GM12873 (cell line): ENCODE measurements around the gene MSRB3.

Experiments used
- TF ChIP-seq, protein P1 (sequence below): IDR thresholded peaks from 2 replicates; pipeline ENCODE4 v1.5.1; 2012; ENCODE audit warnings: low read depth, mild to moderate bottlenecking, moderate library complexity, low read length, control low read depth; ENCODE audit not compliant: insufficient read depth; ENCODE audit errors: missing control alignments

The MSRB3 gene

DNA sequence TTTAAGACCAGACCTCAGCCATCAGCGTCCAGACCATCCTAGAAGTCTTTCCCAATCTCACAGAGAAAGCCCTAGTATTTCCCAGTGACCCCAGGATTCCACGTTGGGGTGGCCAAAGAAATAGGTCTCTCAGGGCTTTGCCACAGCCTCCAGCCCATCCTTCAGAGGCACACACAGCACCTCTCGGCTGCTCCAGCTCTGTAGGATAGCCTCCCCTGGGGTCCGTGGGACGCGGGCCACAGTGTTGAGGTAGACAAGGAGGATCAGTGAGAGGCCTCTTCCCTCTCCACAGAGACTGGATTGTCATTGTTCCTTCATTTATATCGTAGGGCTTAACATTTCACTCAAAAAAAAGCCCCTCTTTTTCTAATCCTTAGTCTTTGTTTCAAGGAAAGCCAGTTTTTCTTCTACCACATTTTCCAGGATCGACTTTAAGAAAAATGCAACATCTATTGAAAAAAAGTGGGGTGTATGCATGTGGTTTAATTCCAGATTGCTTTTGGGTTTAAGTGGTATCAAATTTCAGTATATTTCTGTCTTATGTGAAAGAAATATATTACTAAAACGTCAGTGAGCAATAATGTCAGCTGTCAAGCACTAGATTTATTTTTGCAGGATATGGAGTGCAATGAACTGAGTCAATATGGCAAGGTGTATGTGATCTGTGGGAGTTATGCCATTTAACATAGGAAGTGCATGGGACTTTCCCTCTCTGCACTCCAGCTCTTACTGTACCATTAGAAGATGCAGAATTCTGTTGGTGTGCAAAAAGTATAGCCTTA, 187.5 kb downstream of the MSRB3 start:
- TF ChIP-seq, protein P1, sequence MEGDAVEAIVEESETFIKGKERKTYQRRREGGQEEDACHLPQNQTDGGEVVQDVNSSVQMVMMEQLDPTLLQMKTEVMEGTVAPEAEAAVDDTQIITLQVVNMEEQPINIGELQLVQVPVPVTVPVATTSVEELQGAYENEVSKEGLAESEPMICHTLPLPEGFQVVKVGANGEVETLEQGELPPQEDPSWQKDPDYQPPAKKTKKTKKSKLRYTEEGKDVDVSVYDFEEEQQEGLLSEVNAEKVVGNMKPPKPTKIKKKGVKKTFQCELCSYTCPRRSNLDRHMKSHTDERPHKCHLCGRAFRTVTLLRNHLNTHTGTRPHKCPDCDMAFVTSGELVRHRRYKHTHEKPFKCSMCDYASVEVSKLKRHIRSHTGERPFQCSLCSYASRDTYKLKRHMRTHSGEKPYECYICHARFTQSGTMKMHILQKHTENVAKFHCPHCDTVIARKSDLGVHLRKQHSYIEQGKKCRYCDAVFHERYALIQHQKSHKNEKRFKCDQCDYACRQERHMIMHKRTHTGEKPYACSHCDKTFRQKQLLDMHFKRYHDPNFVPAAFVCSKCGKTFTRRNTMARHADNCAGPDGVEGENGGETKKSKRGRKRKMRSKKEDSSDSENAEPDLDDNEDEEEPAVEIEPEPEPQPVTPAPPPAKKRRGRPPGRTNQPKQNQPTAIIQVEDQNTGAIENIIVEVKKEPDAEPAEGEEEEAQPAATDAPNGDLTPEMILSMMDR: no peak

DNA sequence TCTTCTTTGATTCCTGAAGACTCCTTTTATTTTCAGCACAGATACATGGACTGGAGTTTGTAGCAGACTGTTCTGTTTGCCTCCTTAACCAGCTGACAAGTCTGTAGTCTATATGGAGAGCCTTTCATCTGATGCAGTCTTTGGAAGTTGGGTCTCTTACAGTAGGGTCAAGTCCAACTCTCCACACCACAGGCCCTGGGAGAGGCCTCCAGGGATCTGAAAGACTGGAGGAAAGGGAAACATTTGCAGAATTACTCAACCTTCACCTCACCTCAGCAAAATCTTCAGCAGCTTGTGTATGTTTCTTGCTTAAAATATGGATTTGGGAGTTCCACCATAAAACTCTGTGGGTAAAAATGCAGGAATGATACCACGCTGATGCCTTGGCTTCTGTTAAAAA, 188.4 kb downstream of the MSRB3 start:
- TF ChIP-seq, protein P1: no peak

GRCh38 chr12:65470256-65470655, 191.8 kb downstream of the MSRB3 start:
- TF ChIP-seq, protein P1: no peak

DNA sequence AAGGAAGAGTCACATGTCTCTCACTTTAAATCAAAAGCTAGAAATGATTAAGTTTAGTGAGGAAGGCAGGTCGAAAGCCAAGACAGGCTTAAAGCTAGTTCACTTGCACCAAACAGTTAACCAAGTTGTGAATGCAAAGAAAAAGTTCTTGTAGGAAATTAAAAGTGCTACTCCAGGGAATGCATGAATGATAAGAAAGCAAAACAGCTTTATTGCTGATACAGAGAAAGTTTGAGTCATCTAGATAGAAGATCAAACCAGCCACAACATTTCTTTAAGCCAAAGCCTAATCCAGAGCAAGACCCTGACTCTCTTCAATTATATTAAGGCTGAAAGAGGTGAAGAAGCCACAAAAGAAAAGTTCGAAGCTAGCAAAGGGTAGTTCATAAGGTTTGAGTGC, 193.6 kb downstream of the MSRB3 start:
- TF ChIP-seq, protein P1: no peak

DNA sequence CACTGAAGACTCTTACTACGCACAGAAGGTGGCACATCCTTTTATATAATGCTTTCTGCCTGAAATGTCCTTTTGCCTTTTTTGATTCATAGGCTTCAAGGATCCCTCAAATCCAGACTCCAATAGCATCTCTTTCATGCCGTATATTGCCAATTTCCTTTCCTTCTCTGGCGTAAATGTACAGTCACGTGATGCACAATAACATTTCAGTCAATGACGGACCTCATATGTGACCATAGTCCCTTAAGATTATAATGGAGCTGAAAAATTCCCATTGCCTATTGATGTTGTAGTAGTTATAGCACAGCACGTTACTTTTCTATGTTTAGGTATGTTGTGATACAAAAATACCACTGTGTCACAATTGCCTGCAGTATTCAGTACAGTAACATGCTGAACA, 196.3 kb downstream of the MSRB3 start:
- TF ChIP-seq, protein P1: no peak

DNA sequence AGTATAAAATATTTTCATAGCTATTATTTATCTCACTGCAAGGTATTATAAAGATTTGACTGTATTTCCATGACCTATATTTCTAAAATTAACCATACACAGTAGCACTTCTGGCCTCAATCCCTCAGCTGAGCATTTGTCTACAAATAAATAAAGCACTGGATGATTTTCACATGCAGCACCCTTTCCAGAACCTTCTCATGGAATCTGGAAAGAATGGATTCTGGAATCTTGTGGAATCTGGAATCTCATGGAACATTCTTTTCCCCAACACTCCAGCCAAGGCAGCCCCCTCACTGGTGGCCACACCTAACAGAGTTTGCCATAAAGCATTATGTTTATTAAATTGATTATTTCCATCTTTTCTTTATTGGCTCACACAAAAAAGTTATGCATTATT, 199.2 kb downstream of the MSRB3 start:
- TF ChIP-seq, protein P1: no peak

GRCh38 chr12:65488197-65488596, 209.7 kb downstream of the MSRB3 start:
- TF ChIP-seq, protein P1: no peak

GRCh38 chr12:65490250-65490649, 211.8 kb downstream of the MSRB3 start:
- TF ChIP-seq, protein P1: no peak
